OCI-LY3 (cell line): ENCODE results near the gene COL16A1.

Source experiments
- CTCF ChIP-seq: fragments of 200-600, 300-600 bp; sonication (generic); IDR thresholded peaks from 2 replicates; pipeline ENCODE4 v1.5.1; 2014; ENCODE audit warnings: antibody characterized with exemption, low read length, low read depth
- EZH2phosphoT487 ChIP-seq: fragments of 200-600 bp; shearing (Covaris generic); IDR thresholded peaks from 2 replicates; pipeline ENCODE4 v1.6.1; 2018; ENCODE audit warnings: antibody characterized with exemption, mixed run types, low read depth

DNA sequence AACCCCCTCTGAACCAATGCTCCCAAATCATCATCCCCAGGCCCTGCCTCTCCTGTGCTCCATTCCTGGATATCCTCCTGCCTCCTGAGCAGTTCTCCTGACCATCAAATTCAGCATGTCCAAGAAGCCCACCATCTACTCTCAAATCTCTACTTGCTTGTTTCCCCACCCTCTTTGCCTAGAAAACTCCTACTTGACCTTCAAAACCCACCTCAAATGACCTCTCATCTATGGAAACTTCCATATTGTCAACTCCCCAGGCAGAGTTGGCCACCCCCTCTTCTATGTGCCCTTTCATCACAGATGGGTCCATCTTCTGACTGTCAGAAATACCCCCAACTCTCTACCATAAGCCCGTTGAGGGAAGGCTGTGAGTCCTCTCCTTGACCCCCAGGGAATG, 43.5 kb upstream of the COL16A1 start:
- TF ChIP-seq CTCF (no peak), EZH2phosphoT487 (no peak)
